GM23338 (cell line): ENCODE measurements around the gene ZNF649. TPM values are rescaled to one million over a fixed set of nuclear protein-coding genes. Genes with fewer than 3 reads are reported as not detected.

Experiments used
- ATAC-seq: fragments of 200-7000 bp; cut with Tn5 transposase; 3 replicates; pipeline ENCODE4 v1.9.1; 2020
- DNase-seq: peaks from one replicate; pipeline ENCODE4 v3.0.0-alpha.2; 2015; ENCODE audit warnings: low spot score
- H2AFZ ChIP-seq: fragments of 200-600 bp; sonication (generic); 2 replicates; pipeline ENCODE4 v1.8.0; 2016; ENCODE audit warnings: antibody characterized with exemption, mild to moderate bottlenecking, moderate library complexity
- H3F3A ChIP-seq: fragments of 200-600 bp; sonication (generic); replicated peaks from 2 replicates; pipeline ENCODE4 v1.8.0; 2017; ENCODE audit warnings: antibody characterized with exemption, mixed run types, low read depth
- H3K27ac ChIP-seq: fragments of 200-600 bp; sonication (generic); 2 replicates; pipeline ENCODE4 v1.6.1; 2016; ENCODE audit warnings: low read depth
- H3K27me3 ChIP-seq: fragments of 200-600 bp; sonication (generic); 2 replicates; pipeline ENCODE4 v1.8.0; 2016; ENCODE audit warnings: mild to moderate bottlenecking, mixed run types, moderate library complexity; ENCODE audit not compliant: insufficient read depth
- H3K36me3 ChIP-seq: fragments of 200-600 bp; sonication (generic); 2 replicates; pipeline ENCODE4 v1.8.0; 2016; ENCODE audit warnings: mild to moderate bottlenecking; ENCODE audit not compliant: insufficient read depth
- H3K4me1 ChIP-seq: fragments of 200-600 bp; sonication (generic); 2 replicates; pipeline ENCODE4 v1.8.0; 2016; ENCODE audit warnings: mild to moderate bottlenecking, moderate library complexity; ENCODE audit not compliant: insufficient read depth
- H3K4me2 ChIP-seq: fragments of 200-600 bp; sonication (generic); 2 replicates; pipeline ENCODE4 v1.7.1; 2017; ENCODE audit warnings: mixed run types
- H3K4me3 ChIP-seq: fragments of 200-600 bp; sonication (generic); 2 replicates; pipeline ENCODE4 v1.6.1; 2016; ENCODE audit warnings: mixed run types
- H3K79me2 ChIP-seq: fragments of 200-600 bp; sonication (generic); replicated peaks from 2 replicates; pipeline ENCODE4 v1.8.0; 2017; ENCODE audit warnings: mild to moderate bottlenecking; ENCODE audit not compliant: insufficient read depth
- H3K9me2 ChIP-seq: fragments of 200-600 bp; sonication (generic); 2 replicates; pipeline ENCODE4 v1.8.0; 2017; ENCODE audit not compliant: insufficient read depth
- H4K20me1 ChIP-seq: fragments of 200-600 bp; sonication (generic); replicated peaks from 2 replicates; pipeline ENCODE4 v1.8.0; 2017; ENCODE audit warnings: mild to moderate bottlenecking; ENCODE audit not compliant: insufficient read depth
- H3K27ac Mint-ChIP-seq: 2 replicates; pipeline ENCODE4 v1.8.0; 2020; ENCODE audit warnings: inconsistent platforms, mild to moderate bottlenecking, moderate library complexity, mixed read lengths
- H3K27me3 Mint-ChIP-seq: 3 replicates; pipeline ENCODE4 v1.8.0; 2022; ENCODE audit warnings: low read depth, mild to moderate bottlenecking, moderate library complexity, mixed read lengths, inconsistent platforms; ENCODE audit not compliant: insufficient read depth, poor library complexity
- H3K36me3 Mint-ChIP-seq: 3 replicates; pipeline ENCODE4 v1.8.0; 2021; ENCODE audit warnings: low read depth, mild to moderate bottlenecking, inconsistent platforms, moderate library complexity, mixed read lengths
- H3K4me1 Mint-ChIP-seq: 3 replicates; pipeline ENCODE4 v1.8.0; 2020; ENCODE audit warnings: mild to moderate bottlenecking, inconsistent platforms, mixed read lengths
- H3K4me3 Mint-ChIP-seq: 3 replicates; pipeline ENCODE4 v1.8.0; 2021; ENCODE audit warnings: moderate library complexity, mild to moderate bottlenecking, inconsistent platforms, mixed read lengths
- H3K9me3 Mint-ChIP-seq: 3 replicates; pipeline ENCODE4 v1.8.0; 2020; ENCODE audit warnings: moderate library complexity, mild to moderate bottlenecking, inconsistent platforms, mixed read lengths
- CREB1 ChIP-seq: fragments of 250-450 bp; sonication (Bioruptor Pico); IDR thresholded peaks from 2 replicates; pipeline ENCODE4 v1.5.0; 2020; ENCODE audit warnings: low read depth, mild to moderate bottlenecking, moderate library complexity
- EZH2 ChIP-seq: fragments of 200-600 bp; sonication (generic); IDR thresholded peaks from one replicate; pipeline ENCODE4 v1.8.0; 2017; ENCODE audit warnings: antibody characterized with exemption, mild to moderate bottlenecking, low read depth; ENCODE audit not compliant: unreplicated experiment
- EZH2phosphoT487 ChIP-seq: fragments of 200-600 bp; sonication (generic); IDR thresholded peaks from one replicate; pipeline ENCODE4 v1.8.1; 2018; ENCODE audit warnings: antibody characterized with exemption; ENCODE audit not compliant: unreplicated experiment
- NANOG ChIP-seq: IDR thresholded peaks from 2 replicates; pipeline ENCODE4 v1.6.1; 2016; ENCODE audit warnings: antibody characterized with exemption, borderline replicate concordance
- ZNF331 ChIP-seq: fragments of 250-450 bp; sonication (Bioruptor Pico); IDR thresholded peaks from 2 replicates; pipeline ENCODE4 v1.5.0; 2020; ENCODE audit warnings: low read depth, mild to moderate bottlenecking, moderate library complexity
- ZNF462 ChIP-seq: fragments of 250-450 bp; sonication (Bioruptor Pico); IDR thresholded peaks from 2 replicates; pipeline ENCODE4 v1.5.0; 2020; ENCODE audit warnings: mild to moderate bottlenecking, moderate library complexity
- polyA plus RNA-seq: library from polyadenylated mRNA; unstranded; fragments of >200 nt; fragmentation: Nextera tagmentation; extraction: Ambion mirVana; gene quantifications from 2 replicates; pipeline ENCODE4 v1.2.1, GENCODE V29; 2016
- total RNA-seq: library from RNA; depleted of rRNA; stranded (reverse); fragments of >200 nt; shearing (Covaris generic); gene quantifications from 2 replicates; pipeline ENCODE4 v1.2.3, GENCODE V29; 2014
- TF ChIP-seq, protein P1 (sequence below): IDR thresholded peaks from 2 replicates; pipeline ENCODE4 v1.6.1; 2016; ENCODE audit warnings: antibody characterized with exemption
- TF ChIP-seq, protein P2 (sequence below): IDR thresholded peaks from one replicate; pipeline ENCODE4 v1.6.1; 2018; ENCODE audit warnings: antibody characterized with exemption; ENCODE audit not compliant: unreplicated experiment

The ZNF649 gene
- total and polyA plus RNA-seq, 2 experiments from 2014 or later, result 40.6 to 68.9 TPM

GRCh38 chr19:51873097-51873496 is 31.7 kb downstream of the ZNF649 start:
- TF ChIP-seq, protein P1, sequence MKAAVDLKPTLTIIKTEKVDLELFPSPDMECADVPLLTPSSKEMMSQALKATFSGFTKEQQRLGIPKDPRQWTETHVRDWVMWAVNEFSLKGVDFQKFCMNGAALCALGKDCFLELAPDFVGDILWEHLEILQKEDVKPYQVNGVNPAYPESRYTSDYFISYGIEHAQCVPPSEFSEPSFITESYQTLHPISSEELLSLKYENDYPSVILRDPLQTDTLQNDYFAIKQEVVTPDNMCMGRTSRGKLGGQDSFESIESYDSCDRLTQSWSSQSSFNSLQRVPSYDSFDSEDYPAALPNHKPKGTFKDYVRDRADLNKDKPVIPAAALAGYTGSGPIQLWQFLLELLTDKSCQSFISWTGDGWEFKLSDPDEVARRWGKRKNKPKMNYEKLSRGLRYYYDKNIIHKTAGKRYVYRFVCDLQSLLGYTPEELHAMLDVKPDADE, result no peak
- TF ChIP-seq EZH2 (no peak), ZNF331 (CRISPR knock-in tag) (no peak)
- TF ChIP-seq, protein P2, sequence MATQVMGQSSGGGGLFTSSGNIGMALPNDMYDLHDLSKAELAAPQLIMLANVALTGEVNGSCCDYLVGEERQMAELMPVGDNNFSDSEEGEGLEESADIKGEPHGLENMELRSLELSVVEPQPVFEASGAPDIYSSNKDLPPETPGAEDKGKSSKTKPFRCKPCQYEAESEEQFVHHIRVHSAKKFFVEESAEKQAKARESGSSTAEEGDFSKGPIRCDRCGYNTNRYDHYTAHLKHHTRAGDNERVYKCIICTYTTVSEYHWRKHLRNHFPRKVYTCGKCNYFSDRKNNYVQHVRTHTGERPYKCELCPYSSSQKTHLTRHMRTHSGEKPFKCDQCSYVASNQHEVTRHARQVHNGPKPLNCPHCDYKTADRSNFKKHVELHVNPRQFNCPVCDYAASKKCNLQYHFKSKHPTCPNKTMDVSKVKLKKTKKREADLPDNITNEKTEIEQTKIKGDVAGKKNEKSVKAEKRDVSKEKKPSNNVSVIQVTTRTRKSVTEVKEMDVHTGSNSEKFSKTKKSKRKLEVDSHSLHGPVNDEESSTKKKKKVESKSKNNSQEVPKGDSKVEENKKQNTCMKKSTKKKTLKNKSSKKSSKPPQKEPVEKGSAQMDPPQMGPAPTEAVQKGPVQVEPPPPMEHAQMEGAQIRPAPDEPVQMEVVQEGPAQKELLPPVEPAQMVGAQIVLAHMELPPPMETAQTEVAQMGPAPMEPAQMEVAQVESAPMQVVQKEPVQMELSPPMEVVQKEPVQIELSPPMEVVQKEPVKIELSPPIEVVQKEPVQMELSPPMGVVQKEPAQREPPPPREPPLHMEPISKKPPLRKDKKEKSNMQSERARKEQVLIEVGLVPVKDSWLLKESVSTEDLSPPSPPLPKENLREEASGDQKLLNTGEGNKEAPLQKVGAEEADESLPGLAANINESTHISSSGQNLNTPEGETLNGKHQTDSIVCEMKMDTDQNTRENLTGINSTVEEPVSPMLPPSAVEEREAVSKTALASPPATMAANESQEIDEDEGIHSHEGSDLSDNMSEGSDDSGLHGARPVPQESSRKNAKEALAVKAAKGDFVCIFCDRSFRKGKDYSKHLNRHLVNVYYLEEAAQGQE, result no peak
- Histone ChIP-seq H3F3A (0 out of 2 replicates have a peak, but pooled peaks cover 5% of the 10 kb centered on the region), H3K4me1 (no peaks in the 10 kb centered on the region), H3K36me3 (peaks cover 85% of the 10 kb centered on the region), H3K27me3 (no peaks in the 10 kb centered on the region), H3K4me3 (no peak overlapping the region), H4K20me1 (no peaks in the 10 kb centered on the region; the same call in 1 of the 2 replicates), H3K4me2 (no peak overlapping the region), H3K27ac (no peak overlapping the region), H3K79me2 (no peaks in the 10 kb centered on the region), H2AFZ (no peak overlapping the region), H3K9me2 (no peaks in the 10 kb centered on the region)
- DNase-seq, result no peak
- no peak for ATAC-seq
- H3K27ac Mint-ChIP-seq, result no peak overlapping the region
- peaks cover 98% of the 10 kb centered on the region for H3K9me3 Mint-ChIP-seq
- H3K4me3 Mint-ChIP-seq, result no peak overlapping the region
- peaks cover 100% of the 10 kb centered on the region for H3K36me3 Mint-ChIP-seq
- no peaks in the 10 kb centered on the region for H3K4me1 Mint-ChIP-seq
- peaks cover 13% of the 10 kb centered on the region for H3K27me3 Mint-ChIP-seq

- ATAC-seq, result no peak
- no peak overlapping the region for H3K27ac Mint-ChIP-seq
- no peak overlapping the region for H2AFZ ChIP-seq
- no peaks in the 10 kb centered on the region for H3F3A ChIP-seq
- H4K20me1 ChIP-seq, result no peaks in the 10 kb centered on the region
- DNase-seq, result no peak
- H3K9me2 ChIP-seq, result no peaks in the 10 kb centered on the region
- peaks cover 97% of the 10 kb centered on the region for H3K36me3 Mint-ChIP-seq
- no peaks in the 10 kb centered on the region for H3K4me1 ChIP-seq
- H3K79me2 ChIP-seq, result no peaks in the 10 kb centered on the region
- H3K4me1 Mint-ChIP-seq, result no peaks in the 10 kb centered on the region
- peaks cover 80% of the 10 kb centered on the region for H3K36me3 ChIP-seq
- no peak overlapping the region for H3K4me2 ChIP-seq
- H3K9me3 Mint-ChIP-seq, result peaks cover 98% of the 10 kb centered on the region
- H3K27me3 Mint-ChIP-seq, result peaks cover 2% of the 10 kb centered on the region
- no peak overlapping the region for H3K4me3 ChIP-seq
- no peaks in the 10 kb centered on the region for H3K27me3 ChIP-seq
- H3K27ac ChIP-seq, result no peak overlapping the region
- H3K4me3 Mint-ChIP-seq, result no peak overlapping the region
- TF ChIP-seq NANOG, result no peak
- no peak for TF ChIP-seq EZH2phosphoT487
- TF ChIP-seq EZH2, result no peak
- no peak for TF ChIP-seq CREB1 (CRISPR knock-in tag)
- TF ChIP-seq, protein P1, result no peak
- TF ChIP-seq ZNF331 (CRISPR knock-in tag), result no peak
- TF ChIP-seq ZNF462, result no peak
Observed at GRCh38 chr19:51861870-51862622, 42.8 kb downstream of the ZNF649 start.
